Measurements from ENCODE around the gene TFAP2C. TPM values are rescaled to one million over a fixed set of nuclear protein-coding genes. Genes with fewer than 3 reads are reported as not detected.

The TFAP2C gene
- total and polyA plus RNA-seq, 4 donors: under 0.01 TPM; not detected in 3

GRCh38 chr20:56608376-56608775 lies 20.7 kb upstream of the TFAP2C start:
- Histone ChIP-seq H3K36me3 (ENCODE audit: control insufficient read depth in 4 of 4, insufficient read depth in 3 of 4, low read depth in 1 of 4, low read length in 3 of 4) (no peaks in the 10 kb centered on the region), H3K9ac (ENCODE audit: low read depth in 1 of 2, low read length in 2 of 2) (no peak overlapping the region)

GRCh38 chr20:56609321-56609720 lies 19.8 kb upstream of the TFAP2C start:
- Histone ChIP-seq H3K36me3 (ENCODE audit: control insufficient read depth in 4 of 4, insufficient read depth in 3 of 4, low read depth in 1 of 4, low read length in 3 of 4) (no peaks in the 10 kb centered on the region), H3K4me3 (ENCODE audit: low read depth in 1 of 3, low read length in 3 of 3) (no peak overlapping the region), H3K27ac (ENCODE audit: low read depth in 1 of 2, low read length in 2 of 2) (no peak overlapping the region), H3K9ac (ENCODE audit: low read depth in 1 of 2, low read length in 2 of 2) (no peak overlapping the region), H3K9me3 (ENCODE audit: control insufficient read depth in 4 of 4, low read length in 3 of 4) (no peaks in the 10 kb centered on the region), H3K27me3 (ENCODE audit: control insufficient read depth in 4 of 4, insufficient read depth in 4 of 4, low read length in 3 of 4) (peaks cover 0 to 5% (median 2%) of the 10 kb centered on the region in 4 donors), H3K4me1 (ENCODE audit: control insufficient read depth in 4 of 4, insufficient read depth in 4 of 4, low read length in 3 of 4) (no peaks in the 10 kb centered on the region)
- WGBS: 57% methylated on average over 3 of the region's 3 CpGs
- TF ChIP-seq ZBTB33 (IDR thresholded peaks at IDR 0.05) (no peak), HNF4G (IDR thresholded peaks at IDR 0.05) (no peak), GABPA (IDR thresholded peaks at IDR 0.05 in 1 of 2, conservative IDR thresholded peaks at IDR 0.05 in 1 of 2) (no peak), FOXA1 (IDR thresholded peaks at IDR 0.05) (no peak), MAX (IDR thresholded peaks at IDR 0.05) (no peak), HNF4A (conservative IDR thresholded peaks at IDR 0.05) (no peak), CTCF (IDR thresholded peaks at IDR 0.05; ENCODE audit: low read depth, low read length, missing input control) (no peak), SP1 (IDR thresholded peaks at IDR 0.05) (no peak), TAF1 (conservative IDR thresholded peaks at IDR 0.05) (no peak), JUND (IDR thresholded peaks at IDR 0.05) (no peak), RXRA (IDR thresholded peaks at IDR 0.05) (no peak), EGR1 (IDR thresholded peaks at IDR 0.05; ENCODE audit: low read depth in 2 of 2) (no peak), YY1 (IDR thresholded peaks at IDR 0.05) (no peak), FOXA2 (IDR thresholded peaks at IDR 0.05) (no peak)
- no peak for DNase-seq (ENCODE audit: low spot score)

More at GRCh38 chr20:56608376-56608775, 20.7 kb upstream of the TFAP2C start:
- TF ChIP-seq FOXA1 (IDR thresholded peaks at IDR 0.05): no peak
- TF ChIP-seq CTCF (IDR thresholded peaks at IDR 0.05; ENCODE audit: low read depth, low read length, missing input control): no peak
- TF ChIP-seq RXRA (IDR thresholded peaks at IDR 0.05): no peak
- no peak for TF ChIP-seq ATF3 (IDR thresholded peaks at IDR 0.05)
- TF ChIP-seq RAD21 (IDR thresholded peaks at IDR 0.05): no peak
- no peak for TF ChIP-seq SP1 (IDR thresholded peaks at IDR 0.05)
- TF ChIP-seq EGR1 (IDR thresholded peaks at IDR 0.05; ENCODE audit: low read depth in 2 of 2): no peak
- no peak for TF ChIP-seq NR2F2 (IDR thresholded peaks at IDR 0.05)
- TF ChIP-seq MAX (IDR thresholded peaks at IDR 0.05): no peak
- TF ChIP-seq FOXA2 (IDR thresholded peaks at IDR 0.05): no peak
- 87% methylated on average over 3 of the region's 3 CpGs for WGBS
- H3K27me3 ChIP-seq (ENCODE audit: control insufficient read depth in 4 of 4, insufficient read depth in 4 of 4, low read length in 3 of 4): peaks cover 0 to 5% (median 2%) of the 10 kb centered on the region in 4 donors
- H3K9me3 ChIP-seq (ENCODE audit: control insufficient read depth in 4 of 4, low read length in 3 of 4): no peaks in the 10 kb centered on the region
- H3K27ac ChIP-seq (ENCODE audit: low read depth in 1 of 2, low read length in 2 of 2): no peak overlapping the region
- H3K4me3 ChIP-seq (ENCODE audit: low read depth in 1 of 3, low read length in 3 of 3): no peak overlapping the region
- H3K4me1 ChIP-seq (ENCODE audit: control insufficient read depth in 4 of 4, insufficient read depth in 4 of 4, low read length in 3 of 4): no peaks in the 10 kb centered on the region
- DNase-seq (ENCODE audit: low spot score): no peak
